ENCODE measurements around the gene PARP8.
"Not testable (repeated sequence)": the region's sequence is repeated elsewhere in the genome, so short reads cannot be mapped to it uniquely, and the experiment has no call there.

Gene PARP8

DNA sequence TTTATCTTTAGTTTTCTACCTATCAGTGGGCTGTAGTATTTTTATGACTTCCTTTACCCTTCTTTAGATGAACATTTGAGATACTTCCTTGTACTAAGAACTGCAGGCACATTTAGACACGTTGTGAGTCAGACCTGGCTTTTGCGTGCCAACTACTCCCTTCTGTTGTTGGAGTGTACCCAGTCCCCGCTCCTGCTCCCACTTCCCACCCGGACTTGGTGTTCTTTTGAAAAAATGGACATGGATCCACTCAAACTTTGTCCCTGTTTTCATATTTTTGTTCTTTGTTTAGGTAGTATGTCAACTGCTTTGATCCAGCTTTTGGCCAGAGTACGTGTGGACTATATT lies 60.7 kb downstream of the PARP8 start:
- no peak for DNase-seq

DNA sequence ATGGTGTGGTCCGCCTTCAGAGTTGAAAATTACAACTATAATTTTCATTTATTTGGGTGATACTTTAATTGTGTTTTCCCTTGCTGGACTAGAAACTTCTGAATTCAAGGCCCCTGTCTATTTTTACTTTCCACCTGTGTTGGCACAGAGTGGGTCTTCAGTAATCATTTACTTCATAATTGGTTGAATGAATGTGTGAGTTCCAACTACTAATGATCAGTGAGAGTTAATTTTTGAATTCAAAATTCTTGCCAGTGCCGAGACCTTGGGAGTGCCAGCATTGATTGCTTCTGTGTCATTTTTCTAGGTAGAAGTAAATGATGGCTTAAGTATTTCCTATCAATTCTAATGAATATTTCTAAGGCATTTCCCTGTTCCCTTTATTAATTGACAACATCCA lies 61.4 kb downstream of the PARP8 start:
- no peak for DNase-seq

DNA sequence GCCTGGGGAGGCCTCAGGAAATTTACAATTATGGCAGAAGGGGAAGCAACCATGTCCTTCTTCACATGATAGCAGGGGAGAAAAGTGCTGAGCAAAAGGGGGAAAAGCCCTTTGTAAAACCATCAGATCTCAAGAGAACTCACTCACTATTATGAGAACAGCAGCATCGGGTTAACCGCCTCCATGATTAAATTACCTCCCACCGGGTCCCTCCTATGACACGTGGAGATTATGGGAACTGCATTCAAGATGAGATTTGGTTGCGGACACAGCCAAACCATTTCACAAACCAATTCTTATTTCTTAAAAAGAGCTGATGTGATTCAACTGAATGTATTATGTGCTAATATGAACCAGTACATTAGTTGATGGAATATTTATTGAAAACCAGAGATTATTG lies 63.9 kb downstream of the PARP8 start:
- DNase-seq, result no peak

DNA sequence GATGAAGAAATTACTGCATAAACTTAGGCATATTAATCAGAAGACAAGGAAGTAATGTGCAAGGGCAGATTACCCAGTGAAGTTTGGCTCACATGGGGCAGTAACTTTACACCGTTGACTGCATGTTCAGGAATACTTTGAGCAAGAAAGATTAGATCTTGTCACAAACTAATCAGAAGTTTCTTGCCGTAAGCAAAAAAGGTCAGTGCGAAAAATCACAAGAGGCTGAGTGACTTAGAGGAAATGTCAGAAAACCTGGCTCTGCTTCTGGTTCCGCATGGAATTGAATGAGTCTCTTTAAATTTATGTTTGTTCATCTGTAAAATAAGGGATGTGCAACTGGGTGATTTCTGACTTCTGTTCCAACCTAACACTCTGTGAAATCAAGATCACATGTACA lies 64.4 kb downstream of the PARP8 start:
- no peak for DNase-seq

DNA sequence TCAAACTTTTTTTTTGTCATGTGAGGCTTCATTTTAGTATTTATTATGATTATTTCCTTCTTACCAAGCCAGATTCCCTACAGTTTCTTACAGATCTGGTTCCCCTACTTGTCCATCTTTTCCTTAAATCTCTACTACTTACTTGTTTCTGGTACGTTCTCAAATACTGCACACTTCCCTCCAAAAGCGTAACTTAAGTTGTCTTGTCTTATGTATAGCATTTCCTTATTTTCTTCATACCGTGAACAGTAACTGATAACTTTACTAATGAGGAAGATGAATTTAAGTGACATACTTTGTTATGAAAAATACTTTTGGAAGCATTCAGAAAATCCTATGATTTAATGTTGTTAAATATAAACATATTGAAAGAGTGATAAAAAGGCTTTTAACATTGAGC lies 67.3 kb downstream of the PARP8 start:
- DNase-seq, result no peak

DNA sequence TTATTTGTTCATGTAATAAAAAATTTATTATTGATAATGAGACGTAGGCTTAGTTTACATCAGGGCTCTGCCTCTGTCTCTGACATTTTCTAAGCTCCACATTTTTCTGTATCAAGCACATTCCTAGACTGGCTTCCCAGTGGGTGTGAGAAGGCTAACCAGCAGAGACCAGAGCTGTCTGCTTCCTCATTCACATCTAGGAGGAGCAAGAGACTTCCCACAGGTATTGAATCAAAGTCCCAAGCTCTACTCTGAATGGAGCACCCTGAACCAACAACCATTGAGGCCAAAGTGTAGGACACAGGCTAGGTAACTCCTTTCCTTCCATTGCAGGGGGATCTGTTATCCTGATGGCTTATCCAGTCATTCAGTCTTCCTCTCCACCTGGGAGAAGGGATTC lies 72.4 kb downstream of the PARP8 start:
- no peak for DNase-seq

DNA sequence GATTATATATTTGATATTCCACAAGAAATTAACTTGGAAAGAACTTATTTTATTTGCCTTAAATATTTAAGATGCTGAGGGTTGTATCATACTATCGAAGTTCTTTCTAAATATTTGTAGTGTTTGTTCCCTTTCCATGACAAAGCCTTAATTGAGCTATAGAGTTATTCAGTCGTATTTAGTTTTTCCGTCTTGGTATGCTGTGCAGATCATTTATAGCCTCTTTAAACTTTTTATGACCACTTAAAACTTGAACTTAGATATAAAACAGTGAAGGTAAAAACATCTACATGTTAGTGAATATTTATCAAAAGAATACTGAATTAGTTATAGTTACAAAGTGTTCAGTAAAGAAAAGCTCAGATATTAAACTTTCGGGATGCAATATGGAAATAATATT lies 74.4 kb downstream of the PARP8 start:
- DNase-seq, result no peak

DNA sequence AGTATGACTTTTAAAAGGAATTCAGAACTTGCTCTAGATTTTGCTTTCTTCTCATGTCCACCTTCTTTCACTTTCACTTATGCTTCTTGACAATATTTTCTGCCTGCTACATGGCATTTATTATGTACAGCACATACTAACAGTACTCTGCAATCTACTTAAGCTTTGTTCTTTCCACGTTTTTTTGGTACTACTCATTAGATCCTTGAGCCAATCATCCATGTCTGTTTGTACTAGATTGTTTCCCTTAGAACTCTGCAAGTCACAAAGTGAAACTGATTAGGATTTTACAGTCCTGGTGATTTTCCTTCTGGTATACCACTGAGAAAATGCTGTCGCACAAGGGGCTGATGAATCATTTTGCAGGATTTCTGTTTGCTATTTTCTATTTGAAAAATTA lies 78.3 kb downstream of the PARP8 start:
- DNase-seq, result peak in 1 of 2 experiments; percentile 13

DNA sequence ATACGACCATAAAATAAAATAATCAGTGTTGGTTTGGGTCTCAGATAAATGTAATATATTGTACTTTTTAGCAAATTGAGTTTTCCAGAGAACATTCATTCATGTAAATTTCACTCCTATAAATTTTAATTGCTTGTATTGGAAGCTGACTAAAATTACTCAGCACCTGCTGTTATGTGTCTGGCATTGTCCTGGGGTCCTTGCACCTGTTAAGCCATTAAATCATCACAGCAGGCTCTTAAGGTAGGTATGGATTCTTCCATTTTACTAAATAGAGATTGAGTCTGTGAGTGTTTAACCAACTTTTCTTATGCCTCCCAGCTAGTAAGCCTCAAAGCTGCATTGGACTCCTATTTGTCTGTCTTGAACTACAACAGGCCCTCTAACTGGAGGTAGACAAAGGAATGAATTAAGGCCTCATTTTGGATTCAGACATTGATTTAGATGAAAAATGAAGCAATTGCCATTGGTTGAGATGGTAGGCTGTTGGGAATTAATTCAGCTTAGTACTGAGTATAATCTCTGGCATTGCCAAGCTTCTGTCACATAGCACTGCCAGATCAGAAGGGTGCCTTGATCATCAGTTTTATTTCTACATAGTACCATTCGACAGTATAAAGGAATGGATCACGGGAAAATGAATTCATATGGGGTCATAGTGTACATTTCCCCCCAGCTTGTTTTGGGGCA lies 78.9 kb downstream of the PARP8 start:
- DNase-seq, result peak in 1 of 2 experiments; percentile 55

DNA sequence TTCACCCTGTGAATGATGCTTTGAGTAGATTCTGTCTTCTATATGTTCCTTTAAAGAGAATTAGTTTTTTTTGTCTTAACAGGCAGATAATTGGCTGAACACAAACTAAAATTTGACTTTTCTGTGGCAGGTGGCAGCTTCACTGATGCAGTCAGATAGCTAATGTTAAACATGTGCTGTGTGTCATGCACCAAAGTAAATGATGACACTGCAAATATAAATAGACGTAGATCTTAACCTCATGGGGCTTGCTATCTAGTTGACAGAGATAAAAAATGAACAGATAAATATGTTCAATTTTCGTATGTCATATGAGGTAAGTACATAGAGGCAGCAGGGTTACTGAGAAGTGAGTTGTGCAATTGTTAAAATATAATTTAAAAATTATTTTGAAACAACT lies 82.7 kb downstream of the PARP8 start:
- no peak for DNase-seq

DNA sequence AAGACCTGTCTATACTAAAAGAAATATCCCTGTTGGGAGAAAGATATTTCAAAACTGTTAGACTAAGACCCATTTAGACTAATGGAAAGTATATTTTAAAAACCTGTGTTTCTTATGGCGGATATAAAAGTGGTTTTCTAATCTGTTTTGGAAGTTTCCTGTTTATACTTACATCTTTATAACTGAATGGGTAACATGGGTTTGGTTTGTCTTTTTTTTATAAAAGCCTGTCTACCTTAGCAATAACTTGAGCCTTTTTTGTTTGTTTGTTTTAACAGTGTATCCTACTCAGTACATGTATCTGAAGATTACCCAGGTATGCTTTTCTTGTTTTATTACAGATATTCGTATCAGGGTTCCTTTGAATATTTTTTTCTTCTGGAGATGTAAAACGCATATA lies 83.4 kb downstream of the PARP8 start:
- no peak for DNase-seq

DNA sequence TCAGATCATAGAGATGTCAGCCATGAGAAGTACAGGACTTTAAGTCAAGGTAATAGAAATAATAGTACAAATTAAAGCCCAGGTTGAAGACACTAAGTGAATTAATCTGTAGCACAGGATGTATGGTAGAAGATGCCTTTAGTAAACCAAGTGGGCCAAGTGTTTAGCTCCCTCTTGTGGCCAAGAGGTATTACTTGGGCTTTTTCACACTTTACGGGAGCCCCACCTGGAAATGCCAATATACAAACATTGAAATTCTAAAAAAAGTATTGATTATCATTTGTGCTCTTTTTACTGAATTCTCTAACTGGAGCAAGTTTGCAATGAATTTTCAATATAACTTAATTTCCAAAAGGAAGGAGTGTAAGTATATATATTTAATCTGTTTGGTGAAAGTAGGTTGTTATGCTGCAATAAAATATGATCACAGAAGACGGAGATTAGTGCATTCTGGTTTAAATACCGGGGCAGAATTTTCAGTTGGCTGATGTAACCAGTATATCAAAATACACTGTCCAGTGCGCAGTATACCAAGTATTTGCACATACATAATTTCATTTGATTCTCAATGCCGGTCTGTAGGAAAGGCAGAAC lies 84.7 kb downstream of the PARP8 start:
- DNase-seq, result peak; percentile 27 to 48

DNA sequence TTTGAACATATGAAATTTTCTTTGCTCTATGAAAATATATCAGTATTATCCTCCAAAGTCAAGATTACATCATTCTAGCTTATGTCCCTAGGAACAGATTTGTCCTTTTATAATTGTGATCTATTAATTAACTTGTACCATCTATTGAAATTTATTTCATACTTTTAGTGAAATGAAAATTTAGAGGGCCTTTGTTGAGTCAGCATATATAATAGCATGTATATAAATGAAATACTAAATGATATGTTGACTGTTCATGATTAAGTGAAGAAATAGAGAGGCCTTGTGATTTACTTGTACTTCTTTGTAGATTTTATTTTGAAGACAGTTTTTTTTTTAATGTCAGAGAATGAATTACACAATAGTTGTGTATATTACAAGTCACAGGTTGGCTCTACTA lies 86.4 kb downstream of the PARP8 start:
- no peak for DNase-seq

DNA sequence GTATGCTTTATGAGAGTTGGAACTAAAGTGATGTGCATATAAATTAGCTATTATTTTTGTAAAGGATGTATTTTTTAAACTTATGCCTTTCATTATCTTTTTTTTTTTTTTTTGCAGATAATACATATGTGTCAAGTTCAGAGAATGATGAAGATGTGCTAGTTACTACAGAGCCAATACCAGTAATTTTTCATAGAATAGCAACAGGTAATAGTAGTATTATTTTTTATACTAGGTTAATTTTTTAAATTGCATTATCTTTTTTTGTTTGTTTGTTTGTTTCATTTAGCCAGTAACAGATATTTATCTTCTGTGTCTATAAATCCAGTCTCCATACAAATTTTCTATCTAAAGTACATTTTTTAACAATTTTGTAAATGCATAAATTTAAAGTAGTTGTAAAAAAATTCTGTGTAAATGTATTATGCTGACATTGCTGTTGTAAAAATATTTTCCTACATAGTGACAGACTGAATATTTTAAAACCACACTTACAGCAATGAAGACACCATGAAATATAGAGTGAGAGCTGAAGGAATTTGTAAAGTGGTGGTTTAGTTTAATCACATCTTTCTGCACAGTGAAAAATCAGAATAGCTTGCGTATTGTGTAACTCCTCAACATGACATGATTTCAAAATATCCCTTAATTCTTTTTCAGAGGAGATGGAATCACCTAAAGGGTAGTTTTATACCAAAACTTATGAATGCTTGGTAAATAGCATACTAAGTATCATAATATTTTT lies 93.3 kb downstream of the PARP8 start:
- DNase-seq, result no peak

DNA sequence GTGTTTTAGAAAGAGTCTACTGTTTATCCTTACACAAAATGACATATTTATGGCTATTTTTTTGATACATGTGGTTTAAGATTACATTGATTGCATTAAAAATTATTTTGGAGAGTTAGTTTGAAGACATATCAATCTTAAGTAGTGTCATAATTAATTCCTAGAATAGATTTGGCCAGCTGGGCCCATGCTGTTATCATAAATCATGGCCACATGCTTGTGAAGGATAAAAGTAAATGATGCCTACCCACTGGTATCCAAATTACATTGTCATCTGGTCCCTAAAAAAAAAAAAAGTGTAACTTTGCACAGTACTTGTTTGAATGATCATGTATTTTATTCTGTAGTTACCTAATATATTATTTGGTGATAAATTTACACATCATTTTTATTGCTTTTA lies 96.9 kb downstream of the PARP8 start:
- no peak for DNase-seq

DNA sequence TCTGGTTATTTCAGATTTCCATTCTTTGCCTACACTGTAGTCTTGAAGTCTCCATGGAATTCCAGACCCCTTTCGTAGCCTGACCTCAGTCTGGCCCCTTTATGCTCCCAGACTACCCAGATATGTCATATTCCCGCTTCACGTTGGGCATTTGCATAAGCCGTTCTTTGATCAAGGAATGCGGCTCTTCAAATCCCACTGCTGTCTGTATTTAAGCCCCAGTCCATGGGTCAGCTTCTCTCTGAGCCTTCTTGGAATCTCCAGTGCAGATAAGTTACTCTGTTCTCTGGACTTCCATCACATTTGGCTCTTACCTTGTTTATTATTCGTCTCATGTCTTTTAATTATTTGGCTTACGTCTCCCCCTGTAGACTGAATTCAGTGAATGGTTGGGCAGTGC lies 97.4 kb downstream of the PARP8 start:
- no peak for DNase-seq

DNA sequence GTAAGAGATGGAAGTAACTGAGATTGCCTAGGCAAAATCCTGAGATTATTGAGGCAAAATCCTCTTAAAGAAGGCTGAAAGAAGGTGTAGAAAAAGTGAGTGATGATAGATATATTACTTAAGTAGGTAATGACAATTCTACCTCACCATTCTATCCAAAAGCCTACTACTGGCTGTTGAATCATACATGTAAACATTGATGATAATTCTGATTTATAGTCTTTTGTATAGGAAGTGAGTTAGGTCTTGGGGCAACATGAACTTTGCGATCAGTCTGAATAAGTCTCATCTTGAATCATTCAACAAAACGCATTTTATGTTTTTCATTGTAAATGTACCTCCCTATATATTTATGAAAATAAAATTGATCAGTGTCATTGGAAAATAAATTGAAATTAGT lies 99.6 kb downstream of the PARP8 start:
- no peak for DNase-seq

DNA sequence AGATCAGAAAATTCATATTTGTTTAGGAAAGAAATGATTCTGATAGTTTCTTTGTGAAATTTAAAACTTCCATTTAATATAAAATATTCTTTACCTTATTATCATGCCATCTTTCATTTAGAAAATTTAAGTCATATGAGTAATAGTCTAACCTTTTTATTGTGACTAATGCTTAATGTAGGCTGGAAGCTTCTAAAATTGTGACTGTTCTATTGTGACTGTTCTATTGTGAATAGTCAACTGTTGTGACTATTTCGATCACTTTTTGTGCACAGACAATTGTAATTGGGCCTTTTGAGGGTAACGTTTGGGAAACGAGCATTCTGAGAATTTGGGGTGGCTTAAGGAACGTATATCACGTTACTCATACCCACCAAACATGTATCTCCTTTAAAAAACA lies 100.0 kb downstream of the PARP8 start:
- no peak for DNase-seq

DNA sequence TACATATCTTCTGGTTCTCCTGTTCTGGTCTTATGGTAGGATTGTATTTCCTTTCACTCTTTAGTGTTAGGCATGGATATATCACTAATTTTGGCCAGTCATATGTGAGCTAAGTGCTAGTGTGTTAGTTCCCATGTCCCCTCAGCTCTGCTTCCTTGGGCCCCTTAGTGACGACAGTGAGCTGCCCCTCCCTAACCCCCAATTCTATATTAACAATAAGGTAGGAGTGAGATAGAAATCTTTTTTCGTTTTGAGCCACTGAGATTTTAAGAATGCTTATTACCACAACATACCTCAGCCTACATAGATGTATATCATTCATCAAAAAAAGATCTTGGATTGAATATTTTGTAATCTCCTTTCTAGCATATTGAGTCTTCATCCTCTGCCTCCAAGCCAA lies 100.5 kb downstream of the PARP8 start:
- DNase-seq, result no peak

DNA sequence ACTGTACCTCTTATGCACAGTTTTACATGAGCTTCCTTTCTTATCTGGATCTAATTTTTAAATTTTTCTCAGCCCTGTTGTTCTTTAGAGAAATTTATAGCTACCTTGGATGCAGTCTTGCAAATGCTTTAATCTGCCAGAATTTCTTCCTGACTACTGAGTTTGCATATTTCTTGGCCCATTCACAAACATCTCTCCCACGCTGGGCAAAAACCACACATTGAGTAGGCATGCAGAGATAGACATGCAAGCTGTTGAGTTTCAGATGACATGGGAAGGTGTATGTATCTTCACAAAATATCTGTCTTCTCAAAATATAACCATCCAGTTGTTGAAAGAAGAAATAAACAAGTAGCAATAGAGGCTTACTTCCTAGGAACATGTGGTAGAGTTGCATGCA lies 101.2 kb downstream of the PARP8 start:
- no peak for DNase-seq

DNA sequence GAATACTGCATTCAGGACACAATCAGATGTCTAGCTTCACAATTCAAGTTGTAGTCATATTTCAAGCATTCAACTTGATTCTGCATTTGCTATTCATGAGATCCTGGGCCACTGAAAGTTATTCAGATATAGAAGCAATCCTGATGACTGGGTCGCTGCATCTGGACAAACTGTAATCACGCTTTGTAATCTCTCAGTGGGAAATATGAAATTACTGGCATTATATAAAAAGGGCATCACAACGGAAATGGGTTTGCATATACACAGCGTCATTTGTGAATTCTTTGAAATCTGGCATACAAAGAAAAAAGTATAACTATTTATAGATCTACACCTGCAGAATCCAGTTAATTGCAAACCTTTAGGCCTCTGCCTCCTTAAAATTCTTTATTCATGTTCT lies 102.2 kb downstream of the PARP8 start:
- DNase-seq, result no peak

DNA sequence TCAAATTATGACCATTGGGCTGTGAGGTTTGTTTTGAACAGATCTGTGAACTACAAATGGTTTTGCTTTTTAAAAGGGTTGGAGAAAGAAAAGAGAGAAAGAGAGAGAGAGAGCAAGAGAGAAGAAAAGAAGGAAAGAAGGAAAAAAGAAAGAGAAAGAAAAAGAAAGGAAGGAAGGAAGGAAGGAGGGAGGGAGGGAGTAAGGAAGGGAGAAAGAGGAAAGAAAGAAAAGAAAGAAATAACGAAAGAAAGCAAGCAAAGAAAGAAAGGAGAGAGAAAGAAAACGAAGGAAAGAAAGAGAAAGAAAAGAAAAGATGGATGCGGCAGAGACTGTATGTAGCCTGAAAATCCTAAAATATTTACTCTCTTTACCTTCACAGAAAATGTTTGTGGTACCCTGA lies 104.0 kb downstream of the PARP8 start:
- DNase-seq, result no peak

DNA sequence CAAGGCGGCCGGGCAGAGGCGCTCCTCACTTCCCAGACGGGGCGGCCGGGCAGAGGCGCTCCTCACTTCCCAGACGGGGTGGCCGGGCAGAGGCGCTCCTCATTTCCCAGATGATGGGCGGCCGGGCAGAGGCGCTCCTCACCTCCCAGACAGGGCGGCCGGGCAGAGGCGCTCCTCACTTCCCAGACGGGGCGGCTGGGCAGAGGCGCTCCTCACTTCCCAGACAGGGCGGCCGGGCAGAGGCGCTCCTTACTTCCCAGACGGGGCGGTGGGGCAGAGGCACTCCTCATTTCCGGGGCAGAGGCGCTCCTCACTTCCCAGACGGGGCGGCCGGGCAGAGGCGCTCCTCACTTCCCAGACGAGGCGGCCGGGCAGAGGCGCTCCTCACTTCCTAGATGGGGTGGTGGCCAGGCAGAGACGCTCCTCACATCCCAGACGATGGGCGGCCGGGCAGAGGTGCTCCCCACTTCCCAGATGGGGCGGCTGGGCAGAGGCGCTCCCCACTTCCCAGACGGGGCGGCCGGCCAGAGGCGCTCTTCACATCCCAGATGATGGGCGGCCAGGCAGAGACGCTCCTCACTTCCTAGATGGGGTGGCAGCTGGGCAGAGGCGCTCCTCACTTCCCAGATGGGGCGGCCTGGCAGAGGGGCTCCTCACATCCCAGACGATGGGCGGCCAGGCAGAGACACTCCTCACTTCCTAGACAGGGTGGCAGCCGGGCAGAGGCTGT lies 108.2 kb downstream of the PARP8 start:
- not testable (repeated sequence) for DNase-seq

DNA sequence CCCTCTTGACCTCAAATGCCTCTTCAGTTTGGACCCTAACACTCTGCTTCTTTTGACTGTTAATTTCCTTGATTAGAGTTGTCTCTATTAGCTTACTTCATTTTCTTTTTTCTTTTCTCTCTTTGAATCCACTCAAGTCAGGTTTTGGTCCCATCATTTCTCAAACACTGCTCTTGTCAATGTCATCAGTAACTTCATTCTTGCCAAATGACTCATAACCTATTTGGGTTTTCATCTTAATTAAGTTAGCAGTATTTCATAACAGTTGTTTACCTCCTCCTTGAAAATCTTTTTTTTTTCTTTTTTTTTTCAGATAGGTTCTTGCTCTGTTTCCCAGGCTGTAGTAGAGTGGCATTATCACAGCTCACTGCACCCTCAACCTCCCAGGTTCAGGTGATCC lies 119.6 kb downstream of the PARP8 start:
- DNase-seq, result no peak

Data from NCI-H2081 (cell line).